Neural cell (in vitro differentiated cells): ENCODE data around the gene NHERF2. TPM values are rescaled to one million over a fixed set of nuclear protein-coding genes. Genes with fewer than 3 reads are reported as not detected.

Experiments
- H2AFZ ChIP-seq: fragments of 200-600, 300-800 bp; sonication (generic), shearing (Covaris generic); 2 replicates; pipeline ENCODE4 v1.6.0; 2014; ENCODE audit warnings: low read depth, mild to moderate bottlenecking, antibody characterized with exemption, low read length, moderate library complexity
- H3F3A ChIP-seq: fragments of 200-600 bp; shearing (Covaris generic); 2 replicates; pipeline ENCODE4 v1.6.1; 2016; ENCODE audit warnings: mild to moderate bottlenecking, moderate library complexity, mixed read lengths, antibody characterized with exemption, low read length; ENCODE audit not compliant: insufficient read depth, poor library complexity, severe bottlenecking
- H3K27ac ChIP-seq: fragments of 200-600, 300-800 bp; sonication (generic), shearing (Covaris generic); 2 replicates; pipeline ENCODE4 v1.5.1; 2014; ENCODE audit warnings: mild to moderate bottlenecking, low read length, moderate library complexity
- H3K27me3 ChIP-seq: fragments of 300-800, 200-600 bp; sonication (generic), shearing (Covaris generic); 2 replicates; pipeline ENCODE4 v1.6.0; 2014; ENCODE audit warnings: mild to moderate bottlenecking, low read depth, low read length, moderate library complexity; ENCODE audit not compliant: insufficient read depth
- H3K36me3 ChIP-seq: fragments of 300-800, 200-600 bp; sonication (generic), shearing (Covaris generic); 2 replicates; pipeline ENCODE4 v1.5.1; 2014; ENCODE audit warnings: mild to moderate bottlenecking, antibody characterized with exemption, low read length, moderate library complexity; ENCODE audit not compliant: insufficient read depth
- H3K4me2 ChIP-seq: fragments of 300-800, 200-600 bp; sonication (generic), shearing (Covaris generic); 2 replicates; pipeline ENCODE4 v1.6.0; 2014; ENCODE audit warnings: mild to moderate bottlenecking, low read length
- H3K4me3 ChIP-seq: fragments of 300-800, 200-600 bp; sonication (generic), shearing (Covaris generic); 2 replicates; pipeline ENCODE4 v1.5.1; 2014; ENCODE audit warnings: mild to moderate bottlenecking, low read length, moderate library complexity
- H3K79me2 ChIP-seq: fragments of 200-600 bp; shearing (Covaris generic); replicated peaks from 2 replicates; pipeline ENCODE4 v1.6.0; 2014; ENCODE audit warnings: mild to moderate bottlenecking, low read length, moderate library complexity; ENCODE audit not compliant: insufficient read depth
- H3K9ac ChIP-seq: fragments of 300-800, 200-600 bp; sonication (generic), shearing (Covaris generic); 2 replicates; pipeline ENCODE4 v1.6.1; 2016; ENCODE audit warnings: mild to moderate bottlenecking, low read length, mixed read lengths
- H3K9me2 ChIP-seq: fragments of 200-600 bp; shearing (Covaris generic); 2 replicates; pipeline ENCODE4 v1.6.1; 2016; ENCODE audit warnings: mild to moderate bottlenecking, low read length, mixed read lengths; ENCODE audit not compliant: insufficient read depth
- H3K9me3 ChIP-seq: fragments of 200-600, 300-800 bp; sonication (generic), shearing (Covaris generic); 2 replicates; pipeline ENCODE4 v1.6.1; 2016; ENCODE audit warnings: mild to moderate bottlenecking, mixed run types, low read length, moderate library complexity, mixed read lengths
- H4K20me1 ChIP-seq: fragments of 200-600 bp; shearing (Covaris generic); 2 replicates; pipeline ENCODE4 v1.6.1; 2016; ENCODE audit warnings: mild to moderate bottlenecking, mixed run types; ENCODE audit not compliant: insufficient read depth
- EP300 ChIP-seq: fragments of 450-650 bp; conservative IDR thresholded peaks from 2 replicates; pipeline ENCODE4 v1.6.1; 2014; ENCODE audit warnings: antibody characterized with exemption, mild to moderate bottlenecking, moderate library complexity; ENCODE audit not compliant: poor library complexity, severe bottlenecking
- EZH2 ChIP-seq: fragments of 200-600, 300-800 bp; shearing (Covaris generic), sonication (generic); IDR thresholded peaks from 2 replicates; pipeline ENCODE4 v1.6.1; 2014; ENCODE audit warnings: antibody characterized with exemption, low read length, borderline replicate concordance, mild to moderate bottlenecking; ENCODE audit not compliant: insufficient read depth, poor library complexity, severe bottlenecking
- MXI1 ChIP-seq: fragments of 450-650 bp; conservative IDR thresholded peaks from 2 replicates; pipeline ENCODE4 v1.6.1; 2014; ENCODE audit warnings: antibody characterized with exemption, mild to moderate bottlenecking; ENCODE audit not compliant: poor library complexity, severe bottlenecking
- POLR2AphosphoS5 ChIP-seq: IDR thresholded peaks from 2 replicates; pipeline ENCODE4 v1.6.1; 2012
- RAD21 ChIP-seq: fragments of 450-650 bp; conservative IDR thresholded peaks from 2 replicates; pipeline ENCODE4 v1.6.1; 2014; ENCODE audit warnings: antibody characterized with exemption, mild to moderate bottlenecking, moderate library complexity
- SMC3 ChIP-seq: fragments of 450-650 bp; conservative IDR thresholded peaks from 2 replicates; pipeline ENCODE4 v1.6.1; 2014; ENCODE audit warnings: antibody characterized with exemption, mild to moderate bottlenecking, moderate library complexity; ENCODE audit not compliant: poor library complexity
- TAF1 ChIP-seq: IDR thresholded peaks from 2 replicates; pipeline ENCODE4 v1.6.1; 2012; ENCODE audit warnings: low read depth
- polyA plus RNA-seq: library from polyadenylated mRNA; depleted of rRNA; stranded (reverse); fragments of >200 nt; gene quantifications from 2 replicates; pipeline ENCODE4 v1.2.3, GENCODE V29; 2014
- TF ChIP-seq, protein P1 (sequence below): IDR thresholded peaks from 2 replicates; pipeline ENCODE4 v1.6.1; 2012; ENCODE audit warnings: borderline replicate concordance
- TF ChIP-seq, protein P2 (sequence below): fragments of 450-650 bp; IDR thresholded peaks from 2 replicates; pipeline ENCODE4 v1.5.1; 2014; ENCODE audit warnings: antibody characterized with exemption, mild to moderate bottlenecking, moderate library complexity; ENCODE audit not compliant: poor library complexity, severe bottlenecking

NHERF2 gene
- polyA plus RNA-seq, 1 donor from 2014 or later, result 3.4 TPM

DNA sequence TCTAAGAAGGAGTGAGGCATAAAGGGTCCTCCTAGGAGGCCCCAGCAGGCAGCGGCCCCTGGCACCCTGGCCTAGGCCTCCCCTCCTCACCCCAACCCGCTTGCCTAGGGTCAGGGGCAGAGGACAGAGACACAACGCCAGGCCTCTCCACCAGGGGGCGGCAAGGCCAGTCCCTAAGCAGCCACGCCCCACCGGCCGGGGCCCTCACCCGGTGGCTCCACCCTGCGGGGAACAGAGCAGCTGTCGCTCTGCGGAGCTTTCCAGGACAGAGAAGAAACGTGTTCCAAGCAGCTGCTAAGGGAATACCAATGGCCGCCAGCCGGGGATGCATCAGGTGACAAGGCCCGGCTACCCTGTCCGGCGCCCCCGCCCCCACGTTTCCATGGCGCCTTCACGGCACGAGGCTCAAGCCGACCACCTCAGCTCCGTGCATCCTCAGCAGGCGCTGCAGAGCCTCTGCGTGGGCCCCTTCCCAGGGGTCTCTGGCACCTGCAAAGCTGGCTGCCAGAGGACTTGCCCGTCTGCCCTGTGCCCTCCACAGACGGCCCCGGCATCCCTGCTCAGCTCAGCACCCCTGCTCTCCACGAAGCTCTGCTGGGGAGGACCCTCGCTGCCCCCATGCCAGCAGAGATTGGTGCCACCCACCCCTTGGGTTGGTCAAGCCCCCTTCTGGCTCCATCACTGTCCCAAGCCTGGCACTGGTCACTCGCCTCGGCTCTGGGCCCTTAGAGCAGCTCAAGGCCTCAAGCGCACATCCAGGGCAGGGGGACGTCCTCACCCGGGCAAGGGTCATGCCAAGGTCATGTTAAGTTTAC, 22.7 kb upstream of the NHERF2 start:
- H3K4me3 ChIP-seq, result peak overlapping the region; percentile 50
- no peaks in the 10 kb centered on the region for H3F3A ChIP-seq
- peak overlapping the region; percentile 28 for H3K27ac ChIP-seq
- H3K9me3 ChIP-seq, result no peaks in the 10 kb centered on the region
- no peaks in the 10 kb centered on the region for H3K27me3 ChIP-seq
- no peaks in the 10 kb centered on the region for H3K36me3 ChIP-seq
- peak overlapping the region; percentile 49 for H3K9ac ChIP-seq
- H3K4me2 ChIP-seq, result no peak overlapping the region
- TF ChIP-seq RAD21, result peak; percentile 53
- peak; percentile 72 for TF ChIP-seq SMC3
- TF ChIP-seq POLR2AphosphoS5, result no peak
- peak; percentile 49 for TF ChIP-seq MXI1
- TF ChIP-seq, protein P1, sequence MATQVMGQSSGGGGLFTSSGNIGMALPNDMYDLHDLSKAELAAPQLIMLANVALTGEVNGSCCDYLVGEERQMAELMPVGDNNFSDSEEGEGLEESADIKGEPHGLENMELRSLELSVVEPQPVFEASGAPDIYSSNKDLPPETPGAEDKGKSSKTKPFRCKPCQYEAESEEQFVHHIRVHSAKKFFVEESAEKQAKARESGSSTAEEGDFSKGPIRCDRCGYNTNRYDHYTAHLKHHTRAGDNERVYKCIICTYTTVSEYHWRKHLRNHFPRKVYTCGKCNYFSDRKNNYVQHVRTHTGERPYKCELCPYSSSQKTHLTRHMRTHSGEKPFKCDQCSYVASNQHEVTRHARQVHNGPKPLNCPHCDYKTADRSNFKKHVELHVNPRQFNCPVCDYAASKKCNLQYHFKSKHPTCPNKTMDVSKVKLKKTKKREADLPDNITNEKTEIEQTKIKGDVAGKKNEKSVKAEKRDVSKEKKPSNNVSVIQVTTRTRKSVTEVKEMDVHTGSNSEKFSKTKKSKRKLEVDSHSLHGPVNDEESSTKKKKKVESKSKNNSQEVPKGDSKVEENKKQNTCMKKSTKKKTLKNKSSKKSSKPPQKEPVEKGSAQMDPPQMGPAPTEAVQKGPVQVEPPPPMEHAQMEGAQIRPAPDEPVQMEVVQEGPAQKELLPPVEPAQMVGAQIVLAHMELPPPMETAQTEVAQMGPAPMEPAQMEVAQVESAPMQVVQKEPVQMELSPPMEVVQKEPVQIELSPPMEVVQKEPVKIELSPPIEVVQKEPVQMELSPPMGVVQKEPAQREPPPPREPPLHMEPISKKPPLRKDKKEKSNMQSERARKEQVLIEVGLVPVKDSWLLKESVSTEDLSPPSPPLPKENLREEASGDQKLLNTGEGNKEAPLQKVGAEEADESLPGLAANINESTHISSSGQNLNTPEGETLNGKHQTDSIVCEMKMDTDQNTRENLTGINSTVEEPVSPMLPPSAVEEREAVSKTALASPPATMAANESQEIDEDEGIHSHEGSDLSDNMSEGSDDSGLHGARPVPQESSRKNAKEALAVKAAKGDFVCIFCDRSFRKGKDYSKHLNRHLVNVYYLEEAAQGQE, result no peak
- TF ChIP-seq EZH2, result no peak
- no peak for TF ChIP-seq TAF1
- TF ChIP-seq, protein P2, sequence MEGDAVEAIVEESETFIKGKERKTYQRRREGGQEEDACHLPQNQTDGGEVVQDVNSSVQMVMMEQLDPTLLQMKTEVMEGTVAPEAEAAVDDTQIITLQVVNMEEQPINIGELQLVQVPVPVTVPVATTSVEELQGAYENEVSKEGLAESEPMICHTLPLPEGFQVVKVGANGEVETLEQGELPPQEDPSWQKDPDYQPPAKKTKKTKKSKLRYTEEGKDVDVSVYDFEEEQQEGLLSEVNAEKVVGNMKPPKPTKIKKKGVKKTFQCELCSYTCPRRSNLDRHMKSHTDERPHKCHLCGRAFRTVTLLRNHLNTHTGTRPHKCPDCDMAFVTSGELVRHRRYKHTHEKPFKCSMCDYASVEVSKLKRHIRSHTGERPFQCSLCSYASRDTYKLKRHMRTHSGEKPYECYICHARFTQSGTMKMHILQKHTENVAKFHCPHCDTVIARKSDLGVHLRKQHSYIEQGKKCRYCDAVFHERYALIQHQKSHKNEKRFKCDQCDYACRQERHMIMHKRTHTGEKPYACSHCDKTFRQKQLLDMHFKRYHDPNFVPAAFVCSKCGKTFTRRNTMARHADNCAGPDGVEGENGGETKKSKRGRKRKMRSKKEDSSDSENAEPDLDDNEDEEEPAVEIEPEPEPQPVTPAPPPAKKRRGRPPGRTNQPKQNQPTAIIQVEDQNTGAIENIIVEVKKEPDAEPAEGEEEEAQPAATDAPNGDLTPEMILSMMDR, result peak; percentile 83
- no peak for TF ChIP-seq EP300
- peaks cover 37% of the 10 kb centered on the region for H3K79me2 ChIP-seq
- H2AFZ ChIP-seq, result no peak overlapping the region
- peaks cover 5% of the 10 kb centered on the region for H4K20me1 ChIP-seq
- H3K9me2 ChIP-seq, result no peaks in the 10 kb centered on the region

DNA sequence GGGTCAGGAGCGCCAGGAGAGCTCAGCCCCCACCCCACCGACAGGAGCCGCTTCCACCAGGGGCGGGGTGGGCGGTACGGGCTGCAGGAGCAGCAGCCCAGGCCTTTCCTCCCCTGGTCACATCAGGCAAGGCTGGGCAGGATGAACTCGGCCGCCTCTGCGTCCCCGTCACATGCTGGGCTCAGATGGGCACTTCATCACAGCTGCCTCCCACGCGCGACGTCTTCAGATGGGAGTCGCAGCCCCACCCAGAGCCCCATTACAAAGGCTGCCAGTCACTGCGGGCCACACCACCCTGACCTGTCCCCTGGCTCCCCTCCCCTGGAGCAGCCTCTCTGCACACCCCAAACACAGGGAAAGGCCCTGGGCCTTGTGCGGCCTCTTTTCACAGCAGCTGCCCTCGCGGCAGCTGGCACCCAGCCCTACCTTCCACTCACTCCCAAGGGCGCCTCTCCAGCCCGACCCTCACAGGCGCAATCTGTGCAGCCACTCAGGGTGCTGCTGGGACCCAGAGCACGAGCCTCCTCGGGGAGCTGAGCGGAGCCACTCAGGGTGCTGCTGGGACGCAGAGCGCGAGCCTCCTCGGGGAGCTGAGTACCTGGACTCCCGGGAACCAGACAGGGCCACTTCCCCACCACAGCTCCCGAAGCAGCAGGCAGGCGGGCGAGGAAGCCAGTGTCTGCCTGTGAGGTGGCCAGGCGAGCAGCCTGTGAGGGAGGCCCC, 21.7 kb upstream of the NHERF2 start:
- Histone ChIP-seq H3K27ac (no peak overlapping the region), H3K9me3 (no peaks in the 10 kb centered on the region), H3K9ac (no peak overlapping the region)

More for the DNA sequence above, 21.7 kb upstream of the NHERF2 start:
- H3F3A ChIP-seq, result no peaks in the 10 kb centered on the region
- no peak overlapping the region for H2AFZ ChIP-seq
- peaks cover 5% of the 10 kb centered on the region for H4K20me1 ChIP-seq
- H3K4me2 ChIP-seq, result no peak overlapping the region
- TF ChIP-seq TAF1, result no peak
- no peak for TF ChIP-seq POLR2AphosphoS5
- TF ChIP-seq, protein P2, result no peak
- TF ChIP-seq MXI1, result no peak
- TF ChIP-seq, protein P1, result no peak
- no peak for TF ChIP-seq SMC3
- TF ChIP-seq EP300, result no peak
- no peak for TF ChIP-seq EZH2
- no peak for TF ChIP-seq RAD21
- peaks cover 39% of the 10 kb centered on the region for H3K79me2 ChIP-seq
- H3K9me2 ChIP-seq, result no peaks in the 10 kb centered on the region
- H3K4me3 ChIP-seq, result no peak overlapping the region
- no peaks in the 10 kb centered on the region for H3K27me3 ChIP-seq
- no peaks in the 10 kb centered on the region for H3K36me3 ChIP-seq
